G401 (cell line): ENCODE measurements around the gene IPO13. TPM values are rescaled to one million over a fixed set of nuclear protein-coding genes. Genes with fewer than 3 reads are reported as not detected.

Experiments
- DNase-seq: peaks from one replicate; pipeline ENCODE4 v3.0.0-alpha.2; 2015; ENCODE audit warnings: low spot score
- in situ Hi-C: cut with HindIII; loops from 2 replicates; pipeline ENCODE4 v1.10.0; 2016; ENCODE audit warnings: low sequenced_read_pairs, mixed read lengths
- total RNA-seq: library from RNA; depleted of rRNA; stranded (reverse); fragments of >200 nt; shearing (Covaris generic); gene quantifications from 2 replicates; pipeline ENCODE4 v1.2.3, GENCODE V29; 2014

Gene IPO13
- total RNA-seq, 1 experiment from 2014 or later, result 15.9 TPM

DNA sequence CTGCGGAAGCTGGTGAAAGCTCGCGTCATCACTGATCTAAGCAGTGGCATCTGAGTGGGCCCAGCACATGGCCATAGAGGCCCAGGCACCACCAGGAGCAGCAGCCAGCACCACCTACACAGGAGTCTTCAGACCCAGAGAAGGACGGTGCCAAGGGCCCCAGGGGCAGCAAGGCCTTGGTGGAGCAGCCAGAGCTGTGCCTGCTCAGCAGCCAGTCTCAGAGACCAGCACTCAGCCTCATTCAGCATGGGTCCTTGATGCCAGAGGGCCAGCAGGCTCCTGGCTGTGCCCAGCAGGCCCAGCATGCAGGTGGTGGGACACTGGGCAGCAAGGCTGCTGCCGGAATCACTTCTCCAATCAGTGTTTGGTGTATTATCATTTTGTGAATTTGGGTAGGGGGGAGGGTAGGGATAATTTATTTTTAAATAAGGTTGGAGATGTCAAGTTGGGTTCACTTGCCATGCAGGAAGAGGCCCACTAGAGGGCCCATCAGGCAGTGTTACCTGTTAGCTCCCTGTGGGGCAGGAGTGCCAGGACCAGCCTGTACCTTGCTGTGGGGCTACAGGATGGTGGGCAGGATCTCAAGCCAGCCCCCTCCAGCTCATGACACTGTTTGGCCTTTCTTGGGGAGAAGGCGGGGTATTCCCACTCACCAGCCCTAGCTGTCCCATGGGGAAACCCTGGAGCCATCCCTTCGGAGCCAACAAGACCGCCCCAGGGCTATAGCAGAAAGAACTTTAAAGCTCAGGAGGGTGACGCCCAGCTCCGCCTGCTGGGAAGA lies 16.4 kb upstream of the IPO13 start:
- in situ Hi-C loops, result no loop called here

GRCh38 chr1:43930949-43931275 lies 15.8 kb upstream of the IPO13 start:
- DNase-seq, result no peak
- in situ Hi-C loops, result no loop called here

More for the DNA sequence above, 16.4 kb upstream of the IPO13 start:
- peak; percentile 33 for DNase-seq

DNA sequence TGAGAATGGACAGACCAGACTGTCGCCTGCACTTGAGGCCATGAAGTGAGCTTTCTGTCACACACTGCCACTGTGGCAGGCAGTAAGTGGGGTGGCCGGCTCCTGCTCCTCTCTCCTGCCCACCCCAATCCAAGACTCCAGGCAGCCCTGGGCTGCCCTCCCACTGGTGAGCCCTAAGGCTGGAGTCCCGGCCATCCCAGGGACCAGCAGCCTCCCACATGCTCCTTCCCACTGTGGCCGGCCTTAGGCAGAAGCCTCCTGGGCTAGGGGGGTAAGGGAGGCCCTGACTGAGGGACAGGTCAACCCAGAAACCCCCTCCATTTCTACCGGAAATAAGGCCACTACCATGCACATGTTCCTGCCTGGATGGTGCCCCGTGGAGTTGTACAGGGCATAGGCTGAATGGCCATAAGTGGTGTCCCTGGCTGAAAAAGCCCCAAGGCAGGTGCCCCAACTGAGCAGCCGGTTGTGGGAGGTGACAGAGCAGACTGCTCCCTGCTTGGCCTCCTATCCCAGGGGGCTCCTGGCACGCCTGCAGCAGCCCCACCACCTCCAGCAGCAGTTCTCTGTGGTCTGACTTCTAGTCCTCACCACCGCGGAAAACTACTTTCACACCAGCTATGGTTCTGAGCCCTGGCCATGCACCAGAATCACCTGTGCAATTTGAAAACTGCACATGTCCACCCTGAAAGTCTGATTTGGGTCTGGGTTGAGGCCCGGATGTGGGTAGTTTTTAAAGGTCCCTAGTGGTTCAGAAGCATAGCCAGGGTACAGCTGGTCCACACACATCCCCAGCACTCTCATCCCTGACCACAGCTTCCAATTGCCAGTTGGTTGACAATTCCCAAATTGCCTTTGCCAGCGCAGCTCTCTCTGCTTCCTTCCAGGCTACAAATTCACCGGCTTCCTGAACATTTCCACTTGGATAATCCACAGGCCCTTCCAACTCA lies 14.8 kb upstream of the IPO13 start:
- no peak for DNase-seq

DNA sequence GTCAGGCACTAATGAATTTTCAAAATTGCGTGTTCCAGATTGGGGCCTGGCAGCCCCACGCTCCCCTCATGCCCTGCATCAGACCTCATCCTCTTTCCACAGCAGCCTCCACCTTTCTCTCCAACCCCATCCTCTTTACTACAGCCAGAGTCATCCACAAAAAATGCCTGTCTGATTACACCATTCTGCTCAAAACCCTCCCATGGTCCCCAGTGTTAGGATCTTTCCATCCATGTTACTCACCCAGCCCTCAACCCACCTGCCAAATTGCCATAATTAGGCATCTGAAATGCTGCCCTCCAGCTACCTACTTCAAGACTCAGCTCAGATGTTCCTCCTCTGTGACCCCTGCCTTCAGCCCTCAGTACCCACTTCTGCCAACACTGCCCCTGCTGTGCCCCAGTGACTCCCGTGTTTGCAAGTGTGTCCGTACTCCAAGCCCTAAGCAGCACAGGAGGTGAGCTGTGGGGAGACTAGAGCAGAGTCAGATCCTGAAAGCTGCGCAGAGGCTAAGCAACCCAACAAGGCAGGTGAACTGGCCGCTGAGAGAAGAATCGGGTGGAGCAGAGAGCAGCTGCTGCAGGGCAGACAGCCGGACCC lies 13.9 kb upstream of the IPO13 start:
- no peak for DNase-seq
- in situ Hi-C loops, result no loop called here

More for the DNA sequence above, 14.8 kb upstream of the IPO13 start:
- in situ Hi-C loops, result no loop called here

DNA sequence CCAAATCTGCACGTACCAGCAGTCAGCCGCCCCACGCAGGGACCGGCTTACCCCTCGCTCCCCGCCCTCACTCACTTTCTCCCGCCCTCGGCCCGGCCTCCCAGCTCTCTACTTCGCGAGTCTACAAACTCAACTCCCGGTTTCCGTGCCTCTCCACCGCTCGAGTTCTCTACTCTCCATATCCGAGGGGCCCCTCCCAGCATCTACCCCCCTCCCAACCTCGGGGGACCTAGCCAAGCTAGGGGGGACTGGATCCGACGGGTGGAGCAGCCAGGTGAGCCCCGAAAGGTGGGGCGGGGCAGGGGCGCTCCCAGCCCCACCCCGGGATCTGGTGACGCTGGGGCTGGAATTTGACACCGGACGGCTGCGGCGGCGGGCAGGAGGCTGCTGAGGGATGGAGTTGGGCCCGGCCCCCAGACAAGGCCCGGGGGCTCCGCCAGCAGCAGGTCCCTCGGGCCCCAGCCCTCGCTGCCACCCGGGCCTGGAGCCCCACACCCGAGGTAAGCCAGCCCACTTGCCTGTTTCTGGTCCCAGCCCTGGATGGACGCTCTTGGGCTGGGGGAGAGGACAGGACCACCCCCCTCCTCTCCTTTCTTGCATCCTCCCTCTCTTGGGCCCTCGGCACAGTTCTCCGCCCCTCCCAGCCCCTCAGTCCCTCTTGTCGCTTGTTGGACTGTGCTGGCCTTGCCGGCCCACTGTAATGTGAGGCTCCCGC lies 13.2 kb upstream of the IPO13 start, which contains the start of gene ARTN:
TSS of gene ARTN (plus strand) at position 416 of the 715 bp plus-strand sequence. CDS start 1,856 bp downstream, outside the sequence.
- DNase-seq, result no peak
- in situ Hi-C loops, result no loop called here

DNA sequence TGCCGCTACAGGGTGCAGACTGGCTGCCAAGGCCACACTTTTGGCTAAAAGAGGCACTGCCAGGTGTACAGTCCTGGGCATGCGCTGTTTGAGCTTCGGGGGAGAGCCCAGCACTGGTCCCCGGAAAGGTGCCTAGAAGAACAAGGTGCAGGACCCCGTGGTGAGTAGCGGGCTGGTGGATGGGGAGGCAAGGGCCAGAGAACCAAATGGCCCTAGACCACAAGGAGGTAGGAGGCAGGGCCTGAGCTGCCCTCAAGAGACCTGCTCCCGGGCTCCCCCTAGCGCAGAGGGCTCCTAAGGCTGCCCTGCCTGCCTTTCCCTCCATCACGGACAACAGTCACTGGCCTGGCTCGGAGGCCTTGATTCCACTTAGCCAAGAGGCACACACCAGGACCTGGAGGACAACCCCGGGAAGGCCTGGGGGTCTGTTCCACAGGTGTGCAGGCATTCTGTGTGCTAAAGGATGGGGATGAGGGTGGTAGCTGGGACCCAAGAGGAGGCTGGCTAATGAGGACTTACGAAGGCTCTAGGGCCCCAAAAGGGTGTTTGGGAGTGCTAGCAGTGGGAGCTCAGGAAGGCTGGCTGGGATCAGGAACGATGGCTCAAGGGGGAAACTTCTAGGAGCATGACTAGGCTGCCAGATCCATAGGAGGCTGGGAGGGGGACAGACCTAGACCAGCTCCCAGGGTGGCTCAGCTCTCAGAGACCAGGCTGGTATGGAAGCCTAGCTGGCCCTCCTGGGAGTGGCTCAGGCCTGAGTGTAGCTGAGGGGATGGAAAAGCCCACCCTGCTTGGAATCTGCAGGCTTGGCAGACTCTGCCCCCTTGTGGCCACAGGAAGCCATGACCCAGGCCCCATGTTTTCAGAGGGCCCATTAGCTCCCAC lies 12.4 kb upstream of the IPO13 start:
- peak; percentile 62 for DNase-seq
- in situ Hi-C loops, result no loop called here

- no peak for DNase-seq
- in situ Hi-C loops, result no loop called here
These were observed 11.8 kb upstream of the IPO13 start for GRCh38 chr1:43934986-43935324.

- no peak for DNase-seq
- in situ Hi-C loops, result no loop called here
These were observed 10.9 kb upstream of the IPO13 start for GRCh38 chr1:43935711-43936427.

DNA sequence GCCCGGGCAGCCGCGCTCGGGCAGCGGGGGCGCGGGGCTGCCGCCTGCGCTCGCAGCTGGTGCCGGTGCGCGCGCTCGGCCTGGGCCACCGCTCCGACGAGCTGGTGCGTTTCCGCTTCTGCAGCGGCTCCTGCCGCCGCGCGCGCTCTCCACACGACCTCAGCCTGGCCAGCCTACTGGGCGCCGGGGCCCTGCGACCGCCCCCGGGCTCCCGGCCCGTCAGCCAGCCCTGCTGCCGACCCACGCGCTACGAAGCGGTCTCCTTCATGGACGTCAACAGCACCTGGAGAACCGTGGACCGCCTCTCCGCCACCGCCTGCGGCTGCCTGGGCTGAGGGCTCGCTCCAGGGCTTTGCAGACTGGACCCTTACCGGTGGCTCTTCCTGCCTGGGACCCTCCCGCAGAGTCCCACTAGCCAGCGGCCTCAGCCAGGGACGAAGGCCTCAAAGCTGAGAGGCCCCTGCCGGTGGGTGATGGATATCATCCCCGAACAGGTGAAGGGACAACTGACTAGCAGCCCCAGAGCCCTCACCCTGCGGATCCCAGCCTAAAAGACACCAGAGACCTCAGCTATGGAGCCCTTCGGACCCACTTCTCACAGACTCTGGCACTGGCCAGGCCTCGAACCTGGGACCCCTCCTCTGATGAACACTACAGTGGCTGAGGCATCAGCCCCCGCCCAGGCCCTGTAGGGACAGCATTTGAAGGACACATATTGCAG lies 10.2 kb upstream of the IPO13 start:
- in situ Hi-C loops, result no loop called here
- DNase-seq, result peak; percentile 43

DNA sequence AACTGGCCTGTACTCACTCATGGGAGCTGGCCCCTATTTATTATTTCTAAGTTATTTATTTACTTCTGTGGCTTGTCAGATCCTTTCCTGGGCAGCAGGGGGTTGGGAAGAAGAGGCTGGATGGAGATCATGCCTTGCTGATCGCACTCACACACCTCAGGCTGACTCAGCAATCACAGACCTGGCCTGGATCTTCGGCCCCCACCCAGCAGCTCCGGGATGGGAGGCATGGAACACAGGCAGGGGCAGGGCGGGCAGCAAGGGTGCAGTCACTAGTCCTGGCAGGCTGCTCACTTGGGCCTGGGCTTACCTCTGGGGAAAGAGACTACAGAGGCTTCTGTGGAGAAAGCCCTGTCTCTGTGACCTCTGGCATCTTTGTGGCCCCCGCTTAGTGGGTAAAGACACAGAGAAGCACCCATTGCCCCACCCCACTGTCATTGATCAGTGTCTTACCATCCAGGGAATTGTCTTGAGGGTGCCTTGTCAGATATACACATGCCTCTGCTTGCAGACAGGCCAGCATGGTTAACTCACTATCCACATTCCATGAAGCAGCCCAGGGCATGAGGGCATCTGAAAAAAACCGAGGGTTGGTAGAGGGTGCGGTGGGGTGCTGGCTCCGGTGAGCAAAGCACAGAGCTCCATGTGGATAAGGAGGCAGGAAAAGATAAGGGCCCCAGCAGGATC lies 9.4 kb upstream of the IPO13 start:
- in situ Hi-C loops, result no loop called here
- no peak for DNase-seq

- in situ Hi-C loops, result no loop called here
- DNase-seq, result peak; percentile 65
These were observed 8.4 kb upstream of the IPO13 start for GRCh38 chr1:43938383-43938782.

DNA sequence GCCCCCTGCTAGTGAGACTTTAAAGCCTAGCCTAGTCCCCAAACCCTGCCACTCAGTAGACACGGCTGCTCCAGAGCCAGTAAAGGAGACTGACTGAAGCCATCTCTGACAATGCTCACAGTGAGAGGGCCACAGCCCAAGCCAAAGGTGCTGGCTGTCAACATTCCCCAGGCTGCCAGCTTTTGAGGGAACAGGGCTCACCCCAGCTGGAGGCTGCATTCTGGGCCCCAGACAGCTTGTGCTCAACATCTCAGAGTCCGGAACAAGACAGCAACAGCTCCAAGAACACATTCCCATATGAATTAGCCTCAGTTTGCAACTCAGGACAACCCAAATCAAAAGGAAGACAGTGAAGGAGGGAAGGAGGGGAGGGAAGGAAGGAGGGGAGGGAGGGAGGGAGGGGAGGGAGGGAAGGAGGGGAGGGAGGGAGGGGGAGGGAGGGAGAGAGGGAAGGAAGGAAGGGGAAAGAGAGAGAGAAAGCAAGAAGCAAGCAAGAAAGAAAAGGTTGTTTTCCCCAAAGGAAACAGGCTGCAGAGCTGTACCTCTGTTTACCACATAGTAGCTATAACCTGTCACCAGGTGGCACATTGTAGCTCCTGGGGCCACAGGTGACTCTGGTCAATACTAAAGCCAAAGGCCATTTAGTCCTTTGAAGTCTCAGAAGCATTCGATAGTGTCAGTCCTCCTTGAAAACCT lies 7.7 kb upstream of the IPO13 start:
- in situ Hi-C loops, result no loop called here
- peak; percentile 93 for DNase-seq

DNA sequence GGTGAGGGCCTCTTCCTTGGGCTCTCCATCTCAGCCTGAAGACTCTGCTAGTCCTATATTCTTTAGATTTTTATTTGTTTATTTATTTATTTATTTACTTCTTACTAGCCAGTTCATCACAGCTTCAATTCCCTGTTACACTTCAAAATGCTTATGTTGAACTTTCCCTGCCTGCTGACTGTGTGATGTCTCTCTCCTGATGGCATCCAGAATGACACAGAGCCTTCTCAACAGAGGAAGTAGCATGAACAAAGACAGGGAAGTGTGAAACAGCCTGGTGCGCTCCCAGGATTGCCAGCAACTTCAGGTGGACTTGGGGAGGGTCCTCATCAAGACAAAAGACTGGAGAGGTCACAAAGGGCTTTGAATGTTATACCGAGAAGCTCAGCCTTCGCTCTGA lies 4.3 kb upstream of the IPO13 start:
- in situ Hi-C loops, result no loop called here
- DNase-seq, result no peak

DNA sequence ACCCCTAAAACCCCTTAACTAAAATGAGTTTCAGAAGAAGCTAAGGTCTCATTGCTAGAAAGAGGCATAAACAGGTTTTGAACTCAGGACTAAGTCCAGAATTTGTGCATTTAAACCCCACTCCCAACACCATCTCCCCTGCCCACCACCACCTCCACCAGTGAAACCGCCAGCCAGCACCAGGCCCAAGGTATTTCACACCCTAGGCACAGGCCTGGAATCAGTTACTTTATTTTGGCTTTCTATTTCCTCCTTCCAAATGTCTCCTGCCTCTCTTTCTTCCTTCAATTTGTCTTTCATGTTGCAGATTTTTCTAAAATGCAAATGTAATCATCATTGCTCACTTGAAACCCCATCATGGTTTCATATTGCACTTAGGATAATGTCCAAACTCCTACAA lies 1.9 kb upstream of the IPO13 start:
- in situ Hi-C loops, result no loop called here

DNA sequence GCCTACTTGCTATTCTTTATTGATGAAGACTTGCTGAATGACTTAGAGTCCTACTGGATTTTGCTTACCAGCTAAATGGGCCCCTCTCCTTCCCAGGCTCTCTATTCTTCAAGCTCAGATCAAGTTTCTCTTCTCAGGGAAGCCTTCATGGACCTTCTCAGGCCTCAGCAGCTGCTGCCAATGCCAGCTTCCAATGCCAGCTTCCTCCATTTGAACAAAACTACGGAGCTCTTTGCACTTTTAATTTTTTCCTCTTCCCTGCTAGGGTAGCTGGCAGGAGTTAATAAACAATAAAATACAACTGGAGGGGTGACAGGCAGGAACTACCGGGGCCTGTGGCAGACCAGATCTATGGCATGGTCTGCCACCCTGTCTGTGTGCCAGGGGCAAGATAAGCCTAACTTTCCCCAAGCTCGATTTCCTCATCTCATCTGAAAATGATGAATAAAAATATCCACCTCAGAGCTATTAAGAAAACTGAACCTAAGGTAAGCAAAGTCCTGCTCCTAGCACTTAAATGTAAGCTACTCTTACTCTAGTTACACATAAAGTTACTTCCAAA lies 995 bp upstream of the IPO13 start:
- no peak for DNase-seq
- in situ Hi-C loops, result no loop called here

More for the DNA sequence above, 1.9 kb upstream of the IPO13 start:
- DNase-seq, result no peak
